ENCODE results near the gene C5AR2.
A peak's percentile ranks its signal among the peaks of the same experiment; 100 is the strongest.
"Not testable (repeated sequence)": the region's sequence is repeated elsewhere in the genome, so short reads cannot be mapped to it uniquely, and the experiment has no call there.

Gene C5AR2

GRCh38 chr19:47324502-47324901, 7.5 kb upstream of the C5AR2 start:
- no peak for DNase-seq

- DNase-seq: no peak
Measured at GRCh38 chr19:47330466-47330869, 1.5 kb upstream of the C5AR2 start.

GRCh38 chr19:47331490-47331889, 485 bp upstream of the C5AR2 start:
- no peak for DNase-seq

GRCh38 chr19:47336765-47337718, 5.1 kb downstream of the C5AR2 start:
- DNase-seq: not testable (repeated sequence)

GRCh38 chr19:47339196-47339880, 7.4 kb downstream of the C5AR2 start:
- DNase-seq: no peak

GRCh38 chr19:47340477-47341208, 8.7 kb downstream of the C5AR2 start:
- DNase-seq: no peak

GRCh38 chr19:47341734-47342133, 9.8 kb downstream of the C5AR2 start:
- DNase-seq: no peak

GRCh38 chr19:47343194-47343802, 11.3 kb downstream of the C5AR2 start:
- no peak for DNase-seq

GRCh38 chr19:47344425-47344824, 12.4 kb downstream of the C5AR2 start:
- DNase-seq: no peak

GRCh38 chr19:47346024-47346423, 14.0 kb downstream of the C5AR2 start:
- not testable (repeated sequence) for DNase-seq

- peak; percentile 98 for DNase-seq
Measured at GRCh38 chr19:47348819-47349795, 17.1 kb downstream of the C5AR2 start, which contains the start of gene DHX34. TSS of gene DHX34 (plus strand) at chr19:47349315. CDS start at chr19:47353031, 3,716 bp downstream.

- no peak for DNase-seq
Measured at GRCh38 chr19:47350630-47351029, 18.7 kb downstream of the C5AR2 start.

- no peak for DNase-seq
Measured at GRCh38 chr19:47351548-47351947, 19.6 kb downstream of the C5AR2 start.

- DNase-seq: no peak
Measured at GRCh38 chr19:47352095-47352494, 20.1 kb downstream of the C5AR2 start.

GRCh38 chr19:47353307-47353712, 21.3 kb downstream of the C5AR2 start:
- no peak for DNase-seq

GRCh38 chr19:47356900-47357299, 24.9 kb downstream of the C5AR2 start:
- DNase-seq: no peak

GRCh38 chr19:47357788-47358680, 26.1 kb downstream of the C5AR2 start:
- no peak for DNase-seq

GRCh38 chr19:47358936-47359335, 27.0 kb downstream of the C5AR2 start:
- no peak for DNase-seq

GRCh38 chr19:47362321-47362720, 30.3 kb downstream of the C5AR2 start:
- DNase-seq: no peak

- DNase-seq: no peak
Measured at GRCh38 chr19:47363758-47364531, 32.0 kb downstream of the C5AR2 start.
